Activated naive CD4-positive, alpha-beta T cell (primary cell): ENCODE measurements around the gene FBN2.
"Not testable (repeated sequence)": the region's sequence is repeated elsewhere in the genome, so short reads cannot be mapped to it uniquely, and the experiment has no call there.

Experiments
- DNase-seq, 4 experiments: peaks; one replicate each; lab custom pipeline; 2025; lab: John Stamatoyannopoulos, UW

FBN2 gene

DNA sequence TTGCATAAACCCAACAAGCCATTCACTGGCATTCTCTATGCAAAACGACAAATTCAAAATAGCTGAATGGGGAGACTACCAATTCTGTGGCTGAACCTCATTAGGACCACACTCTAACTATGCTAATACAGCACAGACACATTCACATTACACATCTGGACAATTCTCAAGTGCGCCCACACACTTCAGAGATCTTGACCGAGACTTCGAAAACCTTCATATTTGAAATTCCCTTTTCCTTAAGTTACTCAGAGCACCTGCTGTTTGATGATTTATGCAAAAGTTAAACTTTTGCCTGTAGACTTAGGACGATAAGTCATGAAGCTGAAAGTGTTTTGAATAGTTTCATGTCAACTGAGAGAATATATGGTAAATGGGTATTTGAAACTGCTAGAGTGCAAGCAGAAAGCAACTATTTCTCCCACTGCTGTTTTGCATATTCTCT, 111.9 kb downstream of the FBN2 start:
- DNase-seq, result no peak

GRCh38 chr5:128424646-128425045, 113.4 kb downstream of the FBN2 start:
- no peak for DNase-seq

GRCh38 chr5:128422612-128423011, 115.4 kb downstream of the FBN2 start:
- no peak for DNase-seq

GRCh38 chr5:128414469-128414868, 123.6 kb downstream of the FBN2 start:
- no peak for DNase-seq

- DNase-seq, result no peak
Observed at GRCh38 chr5:128413356-128413755, 124.7 kb downstream of the FBN2 start.

GRCh38 chr5:128412145-128412930, 125.7 kb downstream of the FBN2 start:
- no peak for DNase-seq

DNA sequence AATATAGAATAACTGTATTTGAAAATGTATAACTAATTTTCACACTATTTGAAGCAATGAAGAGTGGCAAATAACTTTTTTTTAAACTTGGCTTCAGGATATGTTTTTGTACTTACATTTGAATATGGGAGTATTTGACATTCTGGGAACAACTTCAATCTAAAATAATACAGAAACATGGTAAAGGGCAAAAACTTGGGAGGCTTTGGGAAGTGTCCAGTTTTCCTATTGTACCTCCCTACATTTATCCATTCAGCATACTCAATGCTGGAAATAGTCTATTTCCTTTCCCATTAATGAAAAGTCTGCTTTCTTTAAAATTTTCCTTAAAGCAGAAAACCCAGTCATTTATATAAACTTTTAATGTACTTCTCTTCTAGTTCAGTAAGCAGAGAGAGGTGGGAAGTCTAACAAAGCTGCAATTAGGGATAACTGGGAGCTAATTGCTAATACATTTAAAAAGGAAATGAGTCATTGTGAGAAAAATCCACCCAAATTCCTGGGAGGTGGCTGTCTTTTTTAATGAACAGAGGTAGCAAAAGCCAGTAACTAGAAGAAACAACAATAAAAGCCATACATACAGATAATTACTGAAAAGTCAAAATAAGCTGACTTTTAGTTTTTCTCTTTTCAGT, 128.8 kb downstream of the FBN2 start:
- DNase-seq, result no peak

- DNase-seq, result no peak
Observed at GRCh38 chr5:128408622-128409021, 129.4 kb downstream of the FBN2 start.

DNA sequence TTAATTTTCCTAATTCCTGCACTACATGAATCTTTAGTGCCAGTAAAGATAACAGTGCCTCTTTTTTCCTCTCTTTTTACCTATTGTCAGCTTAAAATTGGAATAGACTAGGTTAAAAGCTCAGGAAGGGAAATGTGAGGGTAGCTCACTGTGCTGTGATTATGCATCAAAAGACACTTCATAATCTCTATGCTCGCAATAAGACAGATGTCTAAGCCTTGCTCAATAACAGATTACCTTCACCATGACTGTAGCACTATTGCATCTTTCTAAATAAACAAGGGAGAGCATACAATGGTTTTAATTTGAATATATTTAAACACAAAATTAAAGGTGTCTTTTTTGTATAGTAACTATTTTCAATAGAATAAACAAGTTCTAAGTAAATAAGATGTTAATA, 130.1 kb downstream of the FBN2 start:
- no peak for DNase-seq

- DNase-seq, result no peak
Observed at GRCh38 chr5:128406803-128407202, 131.2 kb downstream of the FBN2 start.

DNA sequence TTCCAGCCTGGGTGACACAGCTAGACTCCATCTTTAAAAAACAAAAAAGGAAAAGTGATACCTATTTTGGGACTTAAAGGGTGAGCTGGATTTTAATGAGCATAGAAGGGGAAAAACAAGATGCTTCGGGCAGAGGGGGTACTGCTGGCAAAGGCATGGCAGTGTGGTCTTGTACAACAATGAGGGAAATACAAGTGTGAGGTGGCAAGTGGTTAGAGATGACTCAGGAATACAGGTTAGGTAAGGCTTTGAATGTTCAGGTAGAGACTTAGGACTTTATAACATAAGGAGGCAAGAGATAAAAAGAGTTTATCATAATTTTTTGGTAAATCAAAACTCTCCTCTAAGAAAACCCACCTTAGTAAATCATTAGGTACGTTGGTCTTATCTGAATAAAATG, 132.9 kb downstream of the FBN2 start:
- no peak for DNase-seq

DNA sequence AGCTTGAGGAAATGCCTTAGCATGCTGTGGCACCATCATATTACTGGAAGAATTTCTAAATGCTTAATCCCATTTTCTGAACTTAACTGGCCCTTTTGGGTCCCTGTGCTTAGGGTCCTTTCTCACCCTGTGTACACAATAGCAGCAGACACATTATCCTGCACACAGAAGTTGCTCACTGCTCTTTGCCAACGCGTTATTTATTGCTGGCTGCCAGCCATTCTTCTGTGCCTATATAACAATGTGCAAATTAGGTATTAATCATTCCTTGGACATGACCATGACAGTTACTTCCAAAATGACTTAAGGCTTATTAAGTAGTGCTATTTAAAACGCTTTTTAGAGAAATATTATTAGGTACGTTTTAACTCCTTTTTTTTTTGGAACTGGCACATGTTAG, 134.7 kb downstream of the FBN2 start:
- no peak for DNase-seq

GRCh38 chr5:128402506-128402905, 135.5 kb downstream of the FBN2 start:
- DNase-seq, result no peak

- not testable (repeated sequence) for DNase-seq
Observed at GRCh38 chr5:128400766-128401165, 137.3 kb downstream of the FBN2 start.

DNA sequence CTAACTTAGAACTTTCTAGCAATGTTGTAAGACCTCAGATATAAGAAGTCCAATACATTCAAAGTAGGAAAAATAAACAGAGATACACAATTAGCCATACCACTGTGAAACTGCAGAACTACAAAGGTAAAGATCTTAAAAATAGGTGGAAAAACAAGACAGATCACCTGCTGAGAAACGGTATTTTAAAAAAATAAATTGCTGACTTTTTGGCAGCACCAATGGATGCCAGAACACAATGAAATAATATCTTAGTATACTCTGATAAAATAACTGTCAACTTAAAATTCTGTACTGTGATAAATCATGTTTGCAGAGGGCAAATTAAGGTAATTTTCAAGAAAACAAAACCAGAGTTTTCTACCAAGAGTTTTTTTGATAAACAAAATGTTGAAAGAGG, 138.9 kb downstream of the FBN2 start:
- DNase-seq, result no peak

DNA sequence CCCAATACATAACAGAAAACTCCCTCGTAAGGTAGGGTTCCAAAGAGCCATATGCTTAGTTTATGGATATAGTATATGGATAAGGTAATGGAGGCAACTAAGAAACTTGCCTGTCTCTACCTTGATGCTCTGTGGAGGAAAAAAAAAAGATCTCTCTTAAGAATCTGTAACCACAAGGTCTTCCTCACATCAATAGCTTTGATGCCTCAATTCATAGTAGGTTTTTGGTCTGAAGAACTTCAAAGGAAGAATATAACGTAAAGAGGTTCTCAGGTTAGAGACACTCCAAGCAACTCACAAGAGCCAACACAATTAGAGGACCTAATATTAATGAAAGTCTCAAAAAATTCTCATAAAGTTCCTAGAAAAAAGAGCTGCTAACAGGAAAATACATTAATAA, 140.2 kb downstream of the FBN2 start:
- no peak for DNase-seq

GRCh38 chr5:128395073-128395472, 143.0 kb downstream of the FBN2 start:
- no peak for DNase-seq

- no peak for DNase-seq
Observed at GRCh38 chr5:128384068-128384467, 154.0 kb downstream of the FBN2 start.

DNA sequence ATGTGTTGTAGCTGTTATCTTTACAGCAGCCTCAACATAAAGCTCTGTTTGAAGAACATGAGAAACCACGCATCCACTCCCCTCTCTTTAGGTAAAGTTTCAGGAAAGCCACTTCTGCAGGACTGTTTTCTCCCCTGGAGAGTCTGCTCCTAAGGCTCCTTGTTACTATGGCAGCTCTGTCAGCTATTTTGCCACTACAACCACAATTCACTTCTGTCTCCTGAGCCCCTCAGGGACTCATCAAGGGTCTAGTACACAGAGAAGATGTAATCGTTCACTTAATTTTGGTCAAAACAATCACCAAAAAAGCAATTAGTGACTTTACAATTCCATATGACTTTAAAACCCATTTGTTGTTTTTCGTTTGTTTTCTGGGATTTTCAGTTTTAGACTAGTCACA, 157.7 kb downstream of the FBN2 start:
- no peak for DNase-seq

GRCh38 chr5:128378632-128379031, 159.4 kb downstream of the FBN2 start:
- DNase-seq, result no peak

- no peak for DNase-seq
Observed at GRCh38 chr5:128378196-128378595, 159.8 kb downstream of the FBN2 start.

DNA sequence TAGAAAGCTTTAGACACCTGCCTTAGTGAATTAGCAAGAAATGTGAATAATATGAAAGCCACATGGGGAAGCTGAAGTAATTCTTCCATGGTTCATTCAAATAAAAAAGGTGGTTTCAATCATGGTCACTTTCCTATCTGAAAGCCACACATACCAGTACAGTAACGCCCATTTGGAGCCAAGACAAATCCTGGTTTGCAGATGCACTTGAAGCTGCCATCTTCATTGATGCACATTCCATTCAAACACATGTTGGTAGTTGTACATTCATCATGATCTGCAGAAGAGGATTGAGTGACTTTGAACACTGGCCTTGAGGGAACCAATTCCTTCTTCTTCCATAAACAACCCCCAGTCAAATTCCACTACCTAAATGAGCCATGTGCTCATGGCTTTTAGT, 161.5 kb downstream of the FBN2 start:
- DNase-seq, result no peak

- DNase-seq, result no peak
Observed at GRCh38 chr5:128366147-128366546, 171.9 kb downstream of the FBN2 start.

GRCh38 chr5:128362370-128362769, 175.7 kb downstream of the FBN2 start:
- no peak for DNase-seq
